T-helper 17 cell (primary cell): Measurements from ENCODE around the gene SMAD3. TPM values are rescaled to one million over a fixed set of nuclear protein-coding genes. Genes with fewer than 3 reads are reported as not detected.
"Not testable (repeated sequence)": the region's sequence is repeated elsewhere in the genome, so short reads cannot be mapped to it uniquely, and the experiment has no call there.

Source experiments
- ATAC-seq: fragments of 150-1000 bp; cut with Tn5 transposase; 2 replicates; pipeline ENCODE4 v1.10.0; 2021; ENCODE audit warnings: mild to moderate bottlenecking, moderate library complexity
- DNase-seq, 3 donors: peaks; one replicate each; pipeline versions ENCODE4 v3.0.0 to v3.0.0-alpha.2; 2020 to 2021
- H3K9me3 ChIP-seq: one replicate; pipeline ENCODE4 v1.7.0; 2013; ENCODE audit warnings: low read length, mild to moderate bottlenecking; ENCODE audit not compliant: control insufficient read depth, poor library complexity, severe bottlenecking
- H3K27ac Mint-ChIP-seq: one replicate; pipeline ENCODE4 v1.8.0; 2022; ENCODE audit warnings: mild to moderate bottlenecking, moderate library complexity, mixed read lengths
- H3K27me3 Mint-ChIP-seq: one replicate; pipeline ENCODE4 v1.8.0; 2022; ENCODE audit warnings: mixed read lengths
- H3K36me3 Mint-ChIP-seq: one replicate; pipeline ENCODE4 v1.8.0; 2022; ENCODE audit warnings: low read depth, mixed read lengths
- H3K4me1 Mint-ChIP-seq: one replicate; pipeline ENCODE4 v1.8.0; 2022; ENCODE audit warnings: mild to moderate bottlenecking, mixed read lengths
- H3K4me3 Mint-ChIP-seq: one replicate; pipeline ENCODE4 v1.8.0; 2022; ENCODE audit warnings: mild to moderate bottlenecking, moderate library complexity, mixed read lengths
- total RNA-seq, 4 donors: library from RNA in 2 of 4; stranded (reverse) in 2 of 4; gene quantifications; one replicate each; pipeline ENCODE4 v1.2.3 and lab custom pipeline; 2022 to 2026

SMAD3 gene
- total RNA-seq, 2 donors from 2014 or later, result 79.8 to 82.9 TPM

DNA sequence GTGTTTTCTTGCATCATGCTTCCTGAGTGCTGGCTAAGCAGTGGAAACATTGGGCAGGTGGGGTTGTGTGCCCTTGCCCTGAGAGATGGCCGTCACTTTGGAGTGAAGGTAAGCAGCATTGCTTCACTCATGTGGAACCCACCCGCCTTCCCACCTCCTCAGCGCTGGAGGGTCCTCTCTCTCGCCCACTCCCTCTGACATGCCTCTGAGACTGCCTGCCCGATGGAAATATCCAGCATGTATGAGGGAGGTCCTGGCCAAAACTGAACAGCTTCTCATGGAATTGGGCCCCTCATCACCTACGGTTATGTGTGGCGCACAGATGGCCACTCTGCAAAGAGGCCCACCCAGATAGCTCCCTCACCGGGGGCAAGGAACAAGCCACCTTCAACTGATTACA, 48.6 kb downstream of the SMAD3 start:
- Mint-ChIP-seq H3K27me3 (no peaks in the 10 kb centered on the region), H3K36me3 (peaks cover 4% of the 10 kb centered on the region), H3K27ac (peak overlapping the region; percentile 90), H3K4me1 (peaks cover 68% of the 10 kb centered on the region), H3K4me3 (no peak overlapping the region)
- ATAC-seq (no peak), DNase-seq (no peak)
- no peaks in the 10 kb centered on the region for H3K9me3 ChIP-seq

DNA sequence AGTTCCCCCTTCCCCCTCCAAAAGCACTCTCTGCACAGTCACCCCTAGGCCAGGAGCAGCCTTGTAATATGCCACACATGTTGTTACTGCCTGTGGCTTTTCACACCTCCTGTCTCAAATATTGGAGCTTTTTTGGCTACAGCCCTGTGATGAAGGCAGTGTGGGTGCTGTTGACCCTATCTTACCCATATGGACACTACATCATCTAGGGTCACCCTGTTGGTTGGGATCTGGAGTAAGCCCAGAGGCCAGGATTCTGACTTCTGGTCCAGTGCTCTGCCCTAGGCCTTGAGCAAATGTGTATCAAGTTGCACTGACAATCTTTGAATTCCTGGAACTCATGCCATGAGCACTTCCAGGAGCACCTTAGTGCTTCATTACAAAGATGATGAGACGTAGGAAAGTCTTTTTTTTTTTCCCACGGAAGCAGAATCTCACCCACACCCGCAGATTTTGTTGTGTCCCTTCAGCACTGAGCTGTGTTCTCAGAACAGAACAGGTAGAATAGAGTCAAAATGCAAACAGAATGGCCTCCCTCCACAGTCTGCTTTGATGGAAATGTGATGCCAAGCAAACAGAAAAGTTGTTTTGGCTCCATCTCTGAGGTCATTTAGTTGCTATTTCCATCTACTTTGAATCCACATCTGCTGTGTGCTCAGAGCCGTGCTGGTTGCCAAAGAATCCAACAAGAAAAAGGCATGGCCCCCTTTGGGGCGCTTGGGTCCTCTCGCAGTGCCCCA, 49.6 kb downstream of the SMAD3 start:
- Mint-ChIP-seq H3K4me1 (peaks cover 68% of the 10 kb centered on the region), H3K27ac (peak overlapping the region; percentile 90), H3K27me3 (no peaks in the 10 kb centered on the region), H3K36me3 (peaks cover 4% of the 10 kb centered on the region), H3K4me3 (peak overlapping the region; percentile 71)
- H3K9me3 ChIP-seq, result no peaks in the 10 kb centered on the region
- ATAC-seq (peak; percentile 22), DNase-seq (no peak)

DNA sequence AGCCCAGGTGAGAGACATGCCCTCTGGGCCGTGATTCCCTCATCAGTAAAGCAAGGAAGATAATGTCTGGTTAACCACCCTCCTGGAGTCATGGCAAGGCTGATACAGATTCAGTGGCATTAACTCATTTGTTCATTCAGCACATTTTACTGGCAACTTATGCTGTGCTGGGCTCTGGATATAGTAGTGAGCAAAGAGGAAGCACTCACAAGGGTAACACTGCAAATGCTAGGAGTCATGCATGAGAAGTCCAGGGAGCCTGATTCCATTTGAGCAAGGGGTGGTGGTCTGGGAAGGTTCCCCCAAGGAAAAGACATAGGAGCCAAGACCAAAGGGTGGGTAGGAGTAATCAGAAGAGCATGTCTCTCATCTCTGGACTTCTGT, 50.2 kb downstream of the SMAD3 start:
- H3K36me3 Mint-ChIP-seq, result peaks cover 4% of the 10 kb centered on the region
- no peaks in the 10 kb centered on the region for H3K27me3 Mint-ChIP-seq
- no peak for ATAC-seq
- DNase-seq, result no peak
- H3K9me3 ChIP-seq, result no peaks in the 10 kb centered on the region
- H3K4me1 Mint-ChIP-seq, result peaks cover 68% of the 10 kb centered on the region
- peak overlapping the region; percentile 90 for H3K27ac Mint-ChIP-seq
- peak overlapping the region; percentile 71 for H3K4me3 Mint-ChIP-seq

DNA sequence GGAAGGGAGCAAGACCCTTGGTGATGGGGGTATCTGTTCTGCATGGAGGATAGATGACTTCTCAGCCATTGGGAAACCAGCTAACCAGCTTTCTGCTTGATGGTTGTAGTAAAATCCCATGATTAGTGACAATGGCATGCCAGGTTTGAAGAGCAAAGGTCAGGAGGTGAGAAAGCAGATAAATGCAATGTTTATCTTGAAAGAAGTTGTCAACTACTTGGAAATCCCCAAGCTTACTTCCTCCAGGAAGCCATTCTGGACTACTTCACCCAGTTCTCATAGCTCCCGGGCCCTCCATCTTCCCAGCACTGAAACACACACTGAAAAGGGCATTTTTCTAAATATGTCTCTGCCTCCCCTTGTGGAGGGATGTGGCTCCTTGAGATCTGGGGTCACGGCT, 51.3 kb downstream of the SMAD3 start:
- peak overlapping the region; percentile 90 for H3K27ac Mint-ChIP-seq
- H3K9me3 ChIP-seq, result no peaks in the 10 kb centered on the region
- H3K27me3 Mint-ChIP-seq, result no peaks in the 10 kb centered on the region
- DNase-seq (no peak), ATAC-seq (peak; percentile 9)
- H3K36me3 Mint-ChIP-seq, result peaks cover 4% of the 10 kb centered on the region
- H3K4me1 Mint-ChIP-seq, result peaks cover 75% of the 10 kb centered on the region
- peak overlapping the region; percentile 80 for H3K4me3 Mint-ChIP-seq

DNA sequence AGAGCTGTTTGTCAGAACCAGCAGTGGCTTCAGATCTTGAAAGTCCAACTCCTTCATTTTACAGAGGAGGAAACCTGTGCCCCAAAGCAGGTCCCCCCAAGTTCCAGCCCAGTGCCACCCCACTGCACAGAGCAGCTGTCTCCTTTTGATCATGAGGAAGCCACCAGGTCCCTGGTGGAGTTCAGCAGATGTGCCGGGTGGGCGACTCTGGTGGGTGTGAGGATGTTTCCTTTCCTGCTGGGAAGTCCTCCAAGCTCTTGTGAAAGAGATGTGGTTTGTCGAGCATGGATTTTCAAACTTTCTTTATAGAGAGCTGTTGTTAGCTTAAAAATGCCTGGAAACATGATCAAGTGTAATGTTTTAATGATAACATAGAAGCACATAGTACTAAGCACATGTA, 52.0 kb downstream of the SMAD3 start:
- peaks cover 79% of the 10 kb centered on the region for H3K4me1 Mint-ChIP-seq
- peak overlapping the region; percentile 80 for H3K4me3 Mint-ChIP-seq
- DNase-seq (no peak), ATAC-seq (no peak)
- H3K27me3 Mint-ChIP-seq, result no peaks in the 10 kb centered on the region
- peaks cover 4% of the 10 kb centered on the region for H3K36me3 Mint-ChIP-seq
- H3K27ac Mint-ChIP-seq, result peak overlapping the region; percentile 90
- no peaks in the 10 kb centered on the region for H3K9me3 ChIP-seq

DNA sequence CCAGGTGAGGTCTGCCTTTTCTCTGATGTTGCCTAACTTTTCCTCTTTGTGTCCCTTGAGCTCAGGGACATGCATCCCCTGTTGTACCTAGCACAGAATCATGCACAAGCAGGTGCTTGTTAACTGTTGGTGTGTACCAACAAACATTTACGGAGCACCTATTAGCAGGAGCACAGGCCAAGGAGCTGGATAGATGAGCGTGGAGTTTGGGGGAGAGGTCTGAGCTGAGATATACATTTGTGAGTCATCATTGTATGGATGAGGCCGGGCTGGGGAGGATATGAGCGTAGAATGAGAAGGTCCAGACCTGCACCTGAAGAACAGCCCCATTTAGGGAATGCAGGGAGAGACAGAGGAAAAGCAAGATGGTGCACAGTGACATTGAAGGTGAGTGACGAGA, 53.4 kb downstream of the SMAD3 start:
- H3K4me3 Mint-ChIP-seq, result peak overlapping the region; percentile 62
- H3K27me3 Mint-ChIP-seq, result no peaks in the 10 kb centered on the region
- H3K27ac Mint-ChIP-seq, result peak overlapping the region; percentile 90
- DNase-seq, result no peak
- peaks cover 77% of the 10 kb centered on the region for H3K4me1 Mint-ChIP-seq
- H3K9me3 ChIP-seq, result no peaks in the 10 kb centered on the region
- no peak for ATAC-seq
- peaks cover 4% of the 10 kb centered on the region for H3K36me3 Mint-ChIP-seq

DNA sequence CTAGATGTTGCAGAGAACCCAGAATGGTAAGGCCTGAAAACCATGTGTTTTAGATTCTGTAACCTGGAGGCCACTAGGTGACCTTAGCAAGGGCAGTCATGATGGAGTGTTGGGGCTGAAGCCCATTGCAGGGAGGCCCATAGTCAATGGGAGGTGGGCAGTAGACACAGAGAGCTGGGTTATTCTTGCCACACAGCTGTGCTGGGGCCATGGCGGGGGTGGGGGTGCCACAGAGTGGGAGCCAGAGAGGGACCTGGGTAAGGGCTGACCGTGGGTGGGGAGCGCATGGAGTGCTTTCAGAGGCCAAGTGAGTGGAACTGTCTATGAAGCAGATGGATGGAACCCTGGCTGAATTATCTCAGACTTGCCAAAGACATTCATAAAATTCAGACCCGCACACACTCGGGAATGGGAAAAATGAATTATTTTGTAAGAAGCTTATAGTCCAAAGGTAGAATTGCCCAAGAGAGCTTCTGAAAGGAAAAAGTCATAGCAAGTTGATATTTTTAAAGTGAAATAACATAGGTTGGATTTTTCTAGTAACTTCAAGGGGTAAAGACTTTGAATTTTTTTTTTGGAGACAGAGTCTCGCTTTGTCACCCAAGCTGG, 53.9 kb downstream of the SMAD3 start:
- peak overlapping the region; percentile 62 for H3K4me3 Mint-ChIP-seq
- H3K36me3 Mint-ChIP-seq, result peaks cover 4% of the 10 kb centered on the region
- H3K27me3 Mint-ChIP-seq, result no peaks in the 10 kb centered on the region
- ATAC-seq (no peak), DNase-seq (no peak)
- H3K9me3 ChIP-seq, result no peaks in the 10 kb centered on the region
- peaks cover 78% of the 10 kb centered on the region for H3K4me1 Mint-ChIP-seq
- peak overlapping the region; percentile 90 for H3K27ac Mint-ChIP-seq

DNA sequence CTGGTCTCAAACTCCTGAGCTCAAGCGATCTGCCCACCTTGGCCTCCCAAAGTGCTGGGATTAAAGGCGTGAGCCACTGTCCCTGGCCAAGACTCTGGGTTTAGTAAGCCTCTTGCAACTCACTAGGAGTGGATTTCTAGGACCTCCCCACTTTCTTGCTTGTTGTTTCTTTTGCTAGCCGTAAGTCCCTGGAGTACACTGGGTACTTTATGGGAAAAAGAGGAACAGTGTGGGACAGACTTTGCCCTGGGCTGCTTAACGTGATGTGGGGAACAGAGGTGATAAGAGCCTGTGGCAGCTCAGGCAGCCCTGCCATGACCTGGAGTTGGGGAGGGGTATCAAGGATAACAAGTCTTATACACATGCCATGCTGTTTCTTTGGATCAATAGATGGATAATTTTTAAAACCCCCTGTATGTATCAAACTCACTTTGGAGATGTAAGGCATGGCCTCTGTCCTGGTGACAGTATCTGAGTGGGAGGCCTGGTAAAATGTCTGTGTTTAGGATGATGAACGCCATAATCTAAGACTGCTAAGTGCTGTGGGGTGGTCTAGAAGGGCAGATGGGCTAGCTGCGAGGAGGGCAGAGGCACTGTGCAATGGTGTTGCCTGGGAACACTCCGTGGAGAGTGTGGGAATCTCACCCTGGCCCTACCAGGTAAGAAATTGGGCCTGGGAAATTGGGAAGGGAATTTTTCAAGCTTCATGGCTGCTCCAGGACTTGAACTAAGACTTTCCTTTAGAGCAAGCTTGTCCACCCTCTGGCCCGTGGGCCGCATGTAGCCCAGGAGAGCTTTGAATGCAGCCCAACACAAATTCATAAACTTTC, 54.8 kb downstream of the SMAD3 start:
- no peak for ATAC-seq
- H3K36me3 Mint-ChIP-seq, result peaks cover 4% of the 10 kb centered on the region

DNA sequence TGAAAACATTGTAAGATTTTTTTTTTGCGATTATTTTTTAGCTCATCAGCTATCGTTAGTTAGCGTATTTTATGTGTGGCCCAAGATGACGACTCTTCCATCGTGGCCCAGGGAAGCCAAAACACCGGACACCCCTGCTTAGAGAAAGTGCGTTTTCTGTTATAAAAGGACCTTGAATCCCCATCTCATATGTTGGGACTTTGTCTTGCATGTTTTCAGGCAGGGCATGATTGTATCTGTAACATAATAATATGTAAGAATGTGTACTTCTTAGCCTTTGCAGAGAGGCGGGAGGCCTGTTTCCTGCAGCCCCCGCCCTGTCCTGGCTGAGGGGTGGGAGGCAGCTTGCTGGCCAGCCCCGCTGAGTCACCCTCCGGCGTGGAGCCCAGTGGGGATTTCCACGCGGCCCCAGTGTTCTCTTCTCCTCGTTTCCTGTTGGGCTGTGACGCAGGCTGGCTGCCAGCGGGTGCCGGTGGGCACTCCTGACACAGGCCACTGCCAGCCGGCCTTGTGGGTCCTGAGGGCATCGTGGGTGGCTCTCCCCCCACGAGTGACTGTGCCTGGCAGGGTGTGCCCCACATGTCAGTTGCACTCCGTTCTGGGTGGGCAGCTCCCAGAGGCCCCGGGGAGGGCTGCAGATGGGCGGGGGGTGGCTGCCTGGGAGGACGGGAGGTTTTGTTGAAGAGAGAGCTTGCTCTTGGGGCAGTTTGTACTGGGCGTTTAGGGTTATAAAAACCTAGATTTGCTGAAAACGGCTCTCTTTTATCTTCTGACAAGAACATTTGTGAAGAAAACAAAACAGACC, 55.6 kb downstream of the SMAD3 start:
- Mint-ChIP-seq H3K4me1 (peaks cover 70% of the 10 kb centered on the region), H3K4me3 (peak overlapping the region; percentile 85), H3K36me3 (peaks cover 4% of the 10 kb centered on the region), H3K27ac (peak overlapping the region; percentile 90), H3K27me3 (no peaks in the 10 kb centered on the region)
- ATAC-seq (peak; percentile 91), DNase-seq (peak; percentile 80 to 82 (median 82))
- no peaks in the 10 kb centered on the region for H3K9me3 ChIP-seq

More for the DNA sequence above, 54.8 kb downstream of the SMAD3 start:
- no peaks in the 10 kb centered on the region for H3K9me3 ChIP-seq
- H3K4me1 Mint-ChIP-seq, result peaks cover 73% of the 10 kb centered on the region
- no peaks in the 10 kb centered on the region for H3K27me3 Mint-ChIP-seq
- DNase-seq, result no peak
- H3K27ac Mint-ChIP-seq, result peak overlapping the region; percentile 90
- H3K4me3 Mint-ChIP-seq, result peak overlapping the region; percentile 85

DNA sequence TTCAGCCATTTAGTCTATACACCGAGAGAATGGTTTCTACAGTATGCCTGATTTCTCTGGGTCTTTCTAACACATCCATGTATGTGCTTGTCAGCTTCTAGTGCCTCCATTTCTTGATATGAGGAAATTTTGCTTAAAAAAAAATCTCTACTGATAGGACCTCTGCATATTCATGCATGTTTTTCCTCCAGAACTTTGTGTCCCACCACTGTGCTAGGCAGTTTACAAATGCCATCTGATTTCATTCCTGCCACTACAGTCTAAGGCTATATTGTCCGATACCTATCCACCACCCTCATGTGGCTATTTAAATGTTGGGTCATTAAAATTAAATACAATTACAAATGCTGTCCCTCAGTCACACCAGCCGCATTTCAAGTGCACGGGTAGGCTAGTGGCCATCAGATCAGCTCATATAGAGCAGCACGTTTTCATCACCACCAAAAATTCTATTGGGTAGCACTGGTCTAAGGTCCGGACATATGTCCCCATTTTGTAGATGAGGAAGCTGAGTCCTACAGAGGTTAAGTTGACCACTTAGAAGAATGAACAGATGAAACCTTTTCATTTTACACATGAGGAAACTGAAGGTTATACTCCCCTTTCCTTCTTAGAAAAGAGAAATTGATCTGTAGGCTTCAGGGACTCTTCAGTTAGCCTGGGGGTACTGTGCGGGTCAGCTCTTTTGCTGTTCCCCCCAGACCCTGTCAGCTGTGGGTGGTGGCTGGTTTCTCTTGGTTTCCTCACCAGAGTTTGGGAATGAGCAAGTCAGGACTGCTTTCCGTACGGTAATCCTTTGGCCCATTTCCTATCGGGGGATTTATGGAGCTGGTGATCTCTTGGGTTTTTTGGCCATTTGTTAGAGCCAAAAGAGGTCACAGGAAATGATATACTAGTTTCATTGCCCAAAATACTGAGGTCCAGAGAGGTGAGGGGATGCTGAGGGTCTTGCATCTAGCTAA, 56.5 kb downstream of the SMAD3 start:
- Mint-ChIP-seq H3K27me3 (no peaks in the 10 kb centered on the region), H3K4me1 (peaks cover 67% of the 10 kb centered on the region), H3K36me3 (peaks cover 4% of the 10 kb centered on the region), H3K27ac (peak overlapping the region; percentile 90), H3K4me3 (peak overlapping the region; percentile 85)
- ATAC-seq (no peak), DNase-seq (no peak)
- H3K9me3 ChIP-seq, result no peaks in the 10 kb centered on the region

DNA sequence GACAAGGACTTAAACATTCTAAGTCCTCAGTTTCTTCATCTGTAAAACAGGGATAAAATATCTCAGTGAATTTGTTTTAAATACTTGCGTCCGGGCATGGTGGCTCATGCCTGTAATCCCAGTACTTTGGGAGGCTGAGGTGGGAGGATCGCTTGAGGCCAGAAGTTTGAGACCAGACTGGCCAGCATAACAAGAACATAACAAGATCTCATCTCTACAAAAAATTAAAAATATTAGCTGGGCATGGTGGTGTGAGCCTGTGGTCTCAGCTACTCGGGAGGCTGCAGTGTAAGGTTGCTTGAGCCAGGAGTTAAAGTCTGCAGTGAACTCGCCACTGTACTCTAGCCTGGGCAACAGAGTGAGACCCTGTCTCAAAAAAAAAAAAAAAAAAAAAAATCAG, 57.4 kb downstream of the SMAD3 start:
- Mint-ChIP-seq H3K4me1 (peaks cover 64% of the 10 kb centered on the region), H3K27ac (peak overlapping the region; percentile 90)
- not testable (repeated sequence) for H3K36me3 Mint-ChIP-seq, DNase-seq, H3K27me3 Mint-ChIP-seq, H3K9me3 ChIP-seq, H3K4me3 Mint-ChIP-seq, ATAC-seq

DNA sequence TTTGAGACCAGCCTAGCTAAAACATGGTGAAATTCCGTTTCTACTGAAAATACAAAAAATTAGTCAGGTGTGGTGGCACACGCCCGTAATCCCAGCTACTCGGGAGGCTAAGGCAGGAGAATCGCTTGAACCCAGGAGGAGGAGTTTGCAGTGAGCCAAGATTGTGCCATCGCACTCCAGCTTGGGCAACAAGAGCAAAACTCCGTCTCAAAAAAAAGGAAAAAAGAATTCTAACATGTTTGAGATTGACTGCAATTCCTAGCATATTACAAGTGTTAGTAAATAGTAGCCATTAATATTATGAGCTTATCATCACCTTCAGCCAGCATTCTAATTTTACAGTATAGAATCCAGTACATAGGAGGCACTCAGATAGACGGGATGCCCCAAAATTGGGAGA, 57.9 kb downstream of the SMAD3 start:
- H3K4me3 Mint-ChIP-seq, DNase-seq, H3K36me3 Mint-ChIP-seq, ATAC-seq, H3K27me3 Mint-ChIP-seq, H3K9me3 ChIP-seq: not testable (repeated sequence)
- peaks cover 62% of the 10 kb centered on the region for H3K4me1 Mint-ChIP-seq
- H3K27ac Mint-ChIP-seq, result peak overlapping the region; percentile 90
